Muscle layer of duodenum (tissue), 2 donors: Measurements from ENCODE around the gene ZNF423.

Experiments used
- H3K27ac ChIP-seq: one replicate; pipeline ENCODE4 v1.7.0; 2013; ENCODE audit warnings: mild to moderate bottlenecking, low read length
- H3K27me3 ChIP-seq: one replicate; pipeline ENCODE4 v1.7.0; 2013; ENCODE audit warnings: low read depth, mild to moderate bottlenecking, control low read depth, low read length
- H3K36me3 ChIP-seq, 2 donors: one replicate each; pipeline ENCODE4 v1.7.0; 2013; ENCODE audit warnings: low read length in 2 of 2, control low read depth in 1 of 2, mild to moderate bottlenecking in 1 of 2; ENCODE audit not compliant: insufficient read depth in 2 of 2, control insufficient read depth in 1 of 2
- H3K4me1 ChIP-seq, 2 donors: one replicate each; pipeline ENCODE4 v1.7.0; 2013; ENCODE audit warnings: low read length in 2 of 2, mild to moderate bottlenecking in 2 of 2, control low read depth in 1 of 2, moderate library complexity in 1 of 2; ENCODE audit not compliant: insufficient read depth in 2 of 2, control insufficient read depth in 1 of 2
- H3K4me3 ChIP-seq, 2 donors: one replicate each; pipeline ENCODE4 v1.7.0; 2013; ENCODE audit warnings: low read length in 2 of 2, low read depth in 1 of 2, mild to moderate bottlenecking in 1 of 2
- H3K9me3 ChIP-seq, 2 donors: one replicate each; pipeline ENCODE4 v1.7.0; 2013; ENCODE audit warnings: low read length in 2 of 2, control low read depth in 1 of 2, mild to moderate bottlenecking in 1 of 2; ENCODE audit not compliant: control insufficient read depth in 1 of 2
- donor health status: healthy.

Gene ZNF423

DNA sequence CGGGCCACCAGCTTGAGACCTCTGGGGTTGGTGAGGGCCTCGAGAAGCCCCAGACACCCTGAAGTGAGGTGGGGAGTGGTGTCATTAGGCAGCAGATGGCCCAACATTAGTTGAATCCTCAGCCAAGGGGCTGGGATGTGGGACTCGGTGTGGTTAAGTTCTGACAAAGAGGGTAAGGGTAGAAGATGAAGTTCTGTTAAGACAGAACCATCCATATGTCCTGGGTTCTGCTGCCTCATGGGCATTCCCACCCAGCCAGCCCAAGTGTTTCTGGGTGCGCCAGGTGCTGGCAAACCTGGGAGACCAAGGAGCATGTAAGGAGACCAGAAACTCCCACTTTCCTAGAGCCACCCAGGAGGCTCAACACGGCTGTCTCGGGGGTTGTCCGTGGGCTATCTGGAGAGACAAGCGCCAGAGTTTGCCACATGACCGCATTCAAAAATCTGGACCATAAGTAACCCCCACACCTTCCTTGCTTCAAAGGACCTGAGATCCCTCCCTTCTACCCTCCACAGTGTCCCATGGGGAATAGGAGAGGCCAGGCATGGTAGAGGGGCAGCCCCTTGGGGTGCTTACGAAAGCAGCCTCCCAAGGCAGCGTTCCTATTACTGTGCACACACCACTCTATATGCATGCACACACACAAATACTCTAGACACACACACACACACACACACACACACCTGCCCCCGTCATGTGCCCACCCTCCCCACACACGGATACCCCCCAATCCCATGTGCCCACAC, 353.6 kb downstream of the ZNF423 start:
- no peaks in the 10 kb centered on the region for H3K36me3 ChIP-seq
- no peaks in the 10 kb centered on the region for H3K4me1 ChIP-seq
- H3K9me3 ChIP-seq: no peaks in the 10 kb centered on the region
- no peaks in the 10 kb centered on the region for H3K27me3 ChIP-seq
- H3K27ac ChIP-seq: no peak overlapping the region
- H3K4me3 ChIP-seq: no peak overlapping the region

DNA sequence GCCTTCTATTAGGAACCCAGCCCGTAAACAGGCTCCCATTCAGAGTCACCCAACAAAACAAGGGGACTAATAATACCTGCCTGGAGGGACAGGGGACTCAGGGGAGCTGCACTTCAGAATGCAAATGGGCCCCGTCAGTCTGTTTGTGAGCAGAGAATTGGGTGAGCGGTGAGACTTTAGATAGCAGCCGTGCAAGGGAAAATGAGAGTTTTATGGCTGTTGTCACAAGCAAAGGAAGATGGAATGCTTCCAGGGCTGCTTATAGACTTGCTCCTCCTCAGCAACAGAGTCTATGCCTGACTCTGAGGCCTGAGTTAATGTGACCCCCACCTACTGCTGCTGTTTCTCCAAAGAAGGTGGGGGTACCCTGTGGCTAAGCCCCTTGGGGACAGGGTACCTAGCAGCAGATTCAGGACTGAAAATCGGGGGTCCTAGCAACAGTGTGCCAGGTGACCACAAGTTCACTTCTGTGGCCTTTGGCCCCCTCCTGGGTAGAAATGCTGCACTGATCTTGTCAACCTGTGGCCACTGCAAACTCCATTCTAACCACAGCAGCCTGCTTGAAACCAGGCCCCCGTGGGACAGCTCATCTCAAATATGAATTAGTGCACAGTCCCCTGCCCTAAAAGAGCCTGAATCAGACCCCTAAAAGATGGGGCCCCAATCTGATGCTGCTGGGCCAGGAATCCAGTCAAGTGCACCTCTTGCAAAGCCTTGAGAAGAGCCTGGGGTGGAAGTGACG, 355.9 kb downstream of the ZNF423 start:
- no peak overlapping the region for H3K27ac ChIP-seq
- no peaks in the 10 kb centered on the region for H3K9me3 ChIP-seq
- H3K4me3 ChIP-seq: no peak overlapping the region
- no peaks in the 10 kb centered on the region for H3K4me1 ChIP-seq
- no peaks in the 10 kb centered on the region for H3K27me3 ChIP-seq
- no peaks in the 10 kb centered on the region for H3K36me3 ChIP-seq

DNA sequence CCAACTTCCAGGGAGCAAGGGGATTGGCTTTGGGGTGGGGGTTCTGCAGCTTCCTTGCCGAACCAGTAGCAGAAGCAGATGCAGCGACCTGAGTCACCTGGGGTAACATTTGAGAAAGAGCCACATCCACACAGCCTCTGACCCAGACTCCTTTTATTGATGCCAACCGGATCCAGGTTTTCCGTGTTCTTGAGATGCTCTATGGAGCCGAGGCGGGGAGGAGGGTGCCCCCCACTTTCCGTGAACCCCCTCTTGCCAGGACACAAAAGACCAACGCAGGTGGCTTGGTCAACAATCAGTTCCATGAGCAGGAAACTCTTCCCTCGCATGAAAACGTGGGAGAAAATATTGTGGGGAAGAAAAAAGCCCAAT, 356.5 kb downstream of the ZNF423 start:
- Histone ChIP-seq H3K27ac (no peak overlapping the region), H3K4me1 (no peaks in the 10 kb centered on the region), H3K9me3 (no peaks in the 10 kb centered on the region), H3K4me3 (no peak overlapping the region), H3K36me3 (no peaks in the 10 kb centered on the region), H3K27me3 (no peaks in the 10 kb centered on the region)

DNA sequence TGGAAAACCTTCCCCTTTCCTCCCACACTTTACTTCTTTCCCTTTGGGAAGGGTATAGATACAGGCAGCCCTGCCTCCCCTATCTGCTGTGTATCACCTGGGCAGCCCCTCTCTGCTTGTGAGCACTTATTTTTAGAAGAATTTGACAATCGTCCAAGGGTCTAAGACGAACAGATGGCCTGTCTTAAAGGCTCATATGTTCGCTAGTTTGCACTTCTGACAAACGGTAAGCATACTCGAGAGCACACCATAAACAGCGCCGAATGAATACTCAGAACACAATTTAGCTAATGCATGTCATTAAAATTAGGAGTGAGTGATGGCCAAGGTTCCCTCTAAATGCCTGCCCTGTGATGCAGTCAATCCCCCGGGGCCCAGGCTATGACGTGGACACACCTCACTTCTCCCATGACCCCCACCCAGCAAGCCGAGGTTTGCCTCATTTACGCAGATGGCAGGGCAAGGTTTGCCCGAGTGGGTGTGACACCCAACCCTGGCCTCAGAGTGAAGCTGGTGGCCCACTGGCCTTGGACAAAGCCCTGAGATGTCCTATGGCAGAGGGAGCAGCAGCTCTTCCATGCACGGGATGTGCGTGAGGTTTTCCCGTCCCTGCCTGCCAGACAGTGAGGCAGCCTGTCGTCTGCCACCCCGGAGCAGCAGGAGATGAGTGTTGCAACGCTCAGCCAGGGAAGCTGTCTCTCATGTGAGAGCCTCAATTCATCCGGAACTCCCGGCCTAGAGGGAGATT, 357.1 kb downstream of the ZNF423 start:
- Histone ChIP-seq H3K4me1 (no peaks in the 10 kb centered on the region), H3K9me3 (no peaks in the 10 kb centered on the region), H3K27me3 (no peaks in the 10 kb centered on the region), H3K4me3 (no peak overlapping the region), H3K27ac (no peak overlapping the region), H3K36me3 (no peaks in the 10 kb centered on the region)

DNA sequence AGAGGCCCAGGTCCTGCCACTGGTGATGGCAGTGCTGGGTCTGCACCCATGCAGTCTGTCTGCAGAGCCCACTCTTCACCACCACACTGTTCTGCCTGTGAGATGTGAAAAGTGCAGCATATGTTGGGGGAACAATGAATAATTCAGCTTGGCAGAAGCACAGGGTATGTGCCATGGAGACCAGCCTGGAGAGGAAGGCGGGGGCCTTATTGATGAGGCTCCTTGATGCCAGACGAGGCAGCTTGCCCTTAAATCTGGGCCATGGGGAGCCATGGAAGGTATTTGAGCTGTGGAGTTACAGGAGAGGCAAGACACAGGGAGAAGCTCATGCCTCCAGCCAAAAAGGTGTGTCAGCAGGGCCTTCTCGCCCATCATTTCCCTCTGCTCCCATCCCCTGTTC, 357.6 kb downstream of the ZNF423 start:
- Histone ChIP-seq H3K27me3 (no peaks in the 10 kb centered on the region), H3K27ac (no peak overlapping the region), H3K4me1 (no peaks in the 10 kb centered on the region), H3K36me3 (no peaks in the 10 kb centered on the region), H3K9me3 (no peaks in the 10 kb centered on the region), H3K4me3 (no peak overlapping the region)

DNA sequence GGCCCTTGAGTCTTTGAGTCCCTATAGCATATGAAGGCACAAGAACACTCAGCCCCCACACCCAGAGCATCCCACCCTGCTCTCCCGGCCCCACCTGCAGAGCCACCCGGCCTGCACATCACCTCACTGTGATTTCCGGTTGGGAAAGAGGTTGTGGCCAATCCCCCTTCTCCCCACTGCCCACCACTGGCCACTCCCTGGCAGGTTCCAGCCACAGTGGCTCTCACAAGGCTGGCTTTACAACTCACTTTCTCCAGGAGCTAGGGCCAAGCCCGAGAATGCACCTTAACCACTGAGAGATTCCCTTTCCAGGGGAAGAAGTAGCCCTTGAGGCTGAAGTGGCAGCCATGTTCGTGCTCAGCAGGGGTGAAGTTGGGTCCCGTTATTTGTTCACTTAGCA, 358.4 kb downstream of the ZNF423 start:
- no peaks in the 10 kb centered on the region for H3K36me3 ChIP-seq
- no peak overlapping the region for H3K27ac ChIP-seq
- no peaks in the 10 kb centered on the region for H3K9me3 ChIP-seq
- peaks cover 0 to 1% of the 10 kb centered on the region in 2 donors for H3K4me1 ChIP-seq
- H3K27me3 ChIP-seq: no peaks in the 10 kb centered on the region
- no peak overlapping the region for H3K4me3 ChIP-seq

DNA sequence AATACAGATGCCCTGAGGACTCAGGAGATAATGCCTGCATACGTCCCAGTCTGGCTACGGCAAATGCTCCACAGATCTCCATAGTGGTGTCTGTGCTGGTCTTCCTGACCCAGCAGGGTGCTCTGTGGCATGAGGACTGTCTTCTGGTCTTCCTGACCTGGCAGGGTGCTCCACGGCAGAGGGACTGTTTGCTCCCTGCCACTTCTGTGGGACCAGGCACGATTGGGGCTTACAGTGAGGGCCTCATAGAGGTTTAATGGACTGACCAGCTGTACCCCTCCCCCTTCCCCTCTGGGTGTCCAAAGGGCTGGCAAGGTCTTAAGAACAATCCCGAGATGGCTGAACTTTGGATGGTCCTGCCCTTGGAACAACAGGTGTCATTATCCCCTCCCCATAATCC, 359.3 kb downstream of the ZNF423 start:
- no peaks in the 10 kb centered on the region for H3K36me3 ChIP-seq
- no peaks in the 10 kb centered on the region for H3K27me3 ChIP-seq
- H3K4me1 ChIP-seq: peaks cover 0 to 4% of the 10 kb centered on the region in 2 donors
- H3K4me3 ChIP-seq: no peak overlapping the region
- H3K9me3 ChIP-seq: no peaks in the 10 kb centered on the region
- H3K27ac ChIP-seq: no peak overlapping the region

DNA sequence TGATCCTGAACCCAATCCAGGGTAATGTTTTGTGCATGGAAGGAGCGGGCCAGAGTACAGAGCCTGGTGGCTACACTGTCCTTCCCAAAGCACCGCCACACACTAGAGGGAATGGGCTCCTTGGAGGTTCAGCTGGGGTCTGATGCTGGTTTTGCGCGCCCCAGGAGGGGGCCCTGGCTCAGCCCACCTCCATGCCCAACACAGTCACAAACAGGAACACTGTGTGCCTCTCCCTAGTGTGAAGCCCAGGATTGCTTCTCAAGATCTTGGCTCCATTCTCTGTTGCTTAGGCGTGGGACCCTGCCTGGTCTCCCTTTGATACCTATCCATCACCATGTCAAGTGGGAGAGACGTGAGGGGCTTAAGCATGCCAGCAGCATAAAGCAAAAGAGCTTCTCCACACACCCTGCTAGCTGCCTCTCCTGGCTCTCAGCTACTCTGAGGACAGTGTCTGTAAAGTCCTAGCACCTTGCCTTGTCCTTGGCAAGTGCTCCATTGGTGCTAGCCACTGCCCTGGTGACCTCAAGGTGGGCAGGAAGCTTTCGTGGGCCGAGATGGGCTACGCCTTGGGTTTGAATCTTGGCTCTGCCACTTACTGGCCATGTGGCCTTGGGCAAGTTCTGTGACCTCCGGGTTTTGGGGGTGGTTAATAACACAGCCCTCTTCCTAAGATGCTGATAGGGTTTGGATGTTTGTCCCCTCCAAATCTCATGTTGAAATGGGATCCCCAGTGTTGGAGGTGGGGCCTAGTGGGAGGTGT, 360.1 kb downstream of the ZNF423 start:
- Histone ChIP-seq H3K9me3 (no peaks in the 10 kb centered on the region), H3K36me3 (no peaks in the 10 kb centered on the region), H3K27ac (no peak overlapping the region), H3K4me1 (peaks cover 0 to 4% of the 10 kb centered on the region in 2 donors), H3K4me3 (no peak overlapping the region), H3K27me3 (no peaks in the 10 kb centered on the region)

DNA sequence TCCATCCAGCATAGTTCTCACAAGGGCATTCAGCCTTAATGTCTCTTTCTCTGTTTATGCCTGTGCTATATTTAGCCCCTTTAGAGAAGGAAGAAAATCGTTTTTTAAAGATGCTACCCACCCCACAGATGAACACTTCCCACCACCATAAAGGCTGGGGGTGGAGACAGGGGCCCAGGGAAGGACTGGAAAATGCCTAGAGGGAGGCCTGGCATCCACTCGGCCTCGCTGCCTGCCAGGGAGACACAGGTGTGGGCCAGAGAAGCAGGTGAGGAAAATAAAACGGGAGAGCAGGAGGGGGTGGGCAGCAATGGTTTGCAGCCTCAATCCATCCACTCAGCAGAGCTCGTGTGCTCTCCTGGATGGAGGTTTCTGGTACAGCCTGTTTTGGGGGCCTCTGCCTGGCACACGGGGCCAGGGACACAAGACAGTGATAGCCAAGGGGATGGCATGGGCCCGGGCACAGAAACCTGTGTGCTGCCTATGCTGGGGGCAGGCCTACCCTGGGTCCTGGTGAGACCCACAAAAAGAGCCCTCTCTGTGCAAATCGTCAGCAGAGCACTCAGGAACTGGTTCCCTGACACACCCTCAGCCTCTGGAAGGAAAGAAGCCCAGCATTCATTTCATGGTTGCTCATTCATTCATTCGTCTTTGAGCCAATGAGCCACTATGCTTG, 360.9 kb downstream of the ZNF423 start:
- no peak overlapping the region for H3K27ac ChIP-seq
- no peaks in the 10 kb centered on the region for H3K27me3 ChIP-seq
- no peak overlapping the region for H3K4me3 ChIP-seq
- H3K36me3 ChIP-seq: no peaks in the 10 kb centered on the region
- no peaks in the 10 kb centered on the region for H3K9me3 ChIP-seq
- peaks cover 0 to 4% of the 10 kb centered on the region in 2 donors for H3K4me1 ChIP-seq

DNA sequence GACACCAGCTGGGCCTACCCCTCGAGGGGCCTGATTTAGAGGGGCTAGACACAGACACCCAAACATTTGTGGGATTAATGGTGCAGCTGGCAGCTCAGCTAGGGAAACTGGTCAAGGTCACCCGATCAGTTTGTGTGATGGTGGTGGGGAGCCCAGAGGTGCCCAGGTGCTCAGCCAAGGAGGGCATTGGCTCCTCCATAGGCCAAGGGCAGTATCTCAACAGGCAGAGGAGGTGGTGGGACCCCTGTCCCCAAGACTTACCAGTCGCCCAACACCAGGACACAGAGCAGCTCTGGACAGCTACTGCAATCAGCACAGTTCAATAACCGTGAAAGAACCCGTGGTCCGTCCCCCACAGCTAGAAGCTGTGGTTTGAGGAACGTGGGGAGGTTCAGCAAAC, 361.4 kb downstream of the ZNF423 start:
- no peaks in the 10 kb centered on the region for H3K36me3 ChIP-seq
- no peak overlapping the region for H3K27ac ChIP-seq
- no peaks in the 10 kb centered on the region for H3K27me3 ChIP-seq
- no peaks in the 10 kb centered on the region for H3K9me3 ChIP-seq
- no peak overlapping the region for H3K4me3 ChIP-seq
- peaks cover 0 to 4% of the 10 kb centered on the region in 2 donors for H3K4me1 ChIP-seq
